H1 (cell line): ENCODE results near the gene GGTLC2. TPM values are rescaled to one million over a fixed set of nuclear protein-coding genes. Genes with fewer than 3 reads are reported as not detected.

Experiments
- HDAC2 ChIP-seq, 2 experiments: fragments of 300-600 bp in 1 of 2; sonication (generic) in 1 of 2; IDR thresholded peaks; 2 replicates each; pipeline ENCODE4 v1.6.1; 2011 to 2012; ENCODE audit warnings: low read depth in 2 of 2, low read length in 2 of 2, mild to moderate bottlenecking in 2 of 2, moderate library complexity in 2 of 2, borderline replicate concordance in 1 of 2, inconsistent platforms in 1 of 2
- polyA plus RNA-seq, 7 experiments: library from polyadenylated mRNA; depleted of rRNA in 3 of 7; stranded (reverse) in 5 of 7; unstranded in 2 of 7; fragments of >200 nt in 5 of 7; fragments of 200-250 nt in 2 of 7; gene quantifications; 1 replicate in 5 of 7; 2 replicates in 1 of 7; 4 replicates in 1 of 7; pipeline versions ENCODE4 v1.2.1 to v1.2.3, GENCODE V29; 2011 to 2013; ENCODE audit warnings: missing spikeins in 2 of 7, mixed read lengths in 2 of 7
- total RNA-seq: library from RNA; stranded (reverse); fragmentation: NEBNext Ultra II Directional; extraction: Animal tissue kit (Norgen Biotek cat#: 25700); gene quantifications from 2 replicates; pipeline ENCODE4 v1.2.1, GENCODE V29; 2021

GGTLC2 gene
- total and polyA plus RNA-seq, 2 of the 8 experiments (the other 6 are each of a cell fraction or from before 2014, with no cell fraction given) = not detected

- TF ChIP-seq HDAC2 (IDR thresholded peaks at IDR 0.05; ENCODE audit: borderline replicate concordance in 1 of 2, low read depth in 2 of 2, low read length in 2 of 2) = no peak
Measured at GRCh38 chr22:22670076-22670795, 25.8 kb downstream of the GGTLC2 start (continued).
